ENCODE data around the gene VCX3B.
"Not testable (repeated sequence)": the region's sequence is repeated elsewhere in the genome, so short reads cannot be mapped to it uniquely, and the experiment has no call there.

The VCX3B gene

GRCh38 chrX:8464530-8464929, at the start of gene VCX3B:
VCX3B (plus strand) TSS chrX:8464830; CDS start chrX:8465451, 621 bp downstream.
- DNase-seq (ENCODE audit: low spot score) = not testable (repeated sequence)

- no peak for DNase-seq (ENCODE audit: low spot score)
Measured at GRCh38 chrX:8418301-8418700, 46.3 kb upstream of the VCX3B start.

GRCh38 chrX:8424912-8425311, 39.7 kb upstream of the VCX3B start:
- DNase-seq (ENCODE audit: low spot score) = no peak

- DNase-seq (ENCODE audit: low spot score) = no peak
Measured at GRCh38 chrX:8429692-8430249, 34.9 kb upstream of the VCX3B start.

GRCh38 chrX:8430444-8430843, 34.2 kb upstream of the VCX3B start:
- no peak for DNase-seq (ENCODE audit: low spot score)

- no peak for DNase-seq (ENCODE audit: low spot score)
Measured at GRCh38 chrX:8432396-8432795, 32.2 kb upstream of the VCX3B start.

GRCh38 chrX:8433109-8434062, 31.2 kb upstream of the VCX3B start:
- no peak for DNase-seq (ENCODE audit: low spot score)

GRCh38 chrX:8447368-8447767, 17.3 kb upstream of the VCX3B start:
- DNase-seq (ENCODE audit: low spot score) = no peak

GRCh38 chrX:8452343-8452742, 12.3 kb upstream of the VCX3B start:
- not testable (repeated sequence) for DNase-seq (ENCODE audit: low spot score)

- DNase-seq (ENCODE audit: low spot score) = no peak
Measured at GRCh38 chrX:8453611-8454010, 11.0 kb upstream of the VCX3B start.

- no peak for DNase-seq (ENCODE audit: low spot score)
Measured at GRCh38 chrX:8455557-8455956, 9.1 kb upstream of the VCX3B start.

- DNase-seq (ENCODE audit: low spot score) = no peak
Measured at GRCh38 chrX:8462488-8462887, 2.1 kb upstream of the VCX3B start.

- DNase-seq (ENCODE audit: low spot score) = no peak
Measured at GRCh38 chrX:8484360-8484949, 19.8 kb downstream of the VCX3B start.

- not testable (repeated sequence) for DNase-seq (ENCODE audit: low spot score)
Measured at GRCh38 chrX:8495036-8495435, 30.4 kb downstream of the VCX3B start.

- no peak for DNase-seq (ENCODE audit: low spot score)
Measured at GRCh38 chrX:8500203-8500602, 35.6 kb downstream of the VCX3B start.

GRCh38 chrX:8502101-8502500, 37.5 kb downstream of the VCX3B start:
- not testable (repeated sequence) for DNase-seq (ENCODE audit: low spot score)

GRCh38 chrX:8504451-8504850, 39.8 kb downstream of the VCX3B start:
- DNase-seq (ENCODE audit: low spot score) = no peak
